Type B pancreatic cell (in vitro differentiated cells): Measurements from ENCODE around the gene KANSL2. TPM values are rescaled to one million over a fixed set of nuclear protein-coding genes. Genes with fewer than 3 reads are reported as not detected.
A peak's percentile ranks its signal among the peaks of the same experiment; 100 is the strongest.

Experiments
- DNase-seq: peaks from one replicate; pipeline ENCODE4 v3.0.0; 2021; ENCODE audit warnings: mixed read lengths; ENCODE audit not compliant: unreplicated experiment; ENCODE audit errors: extremely low spot score
- H3K27ac Mint-ChIP-seq: 2 replicates; pipeline ENCODE4 v1.8.0; 2021; ENCODE audit warnings: mild to moderate bottlenecking, mixed read lengths
- H3K27me3 Mint-ChIP-seq: 2 replicates; pipeline ENCODE4 v1.8.0; 2021; ENCODE audit warnings: mixed read lengths
- H3K36me3 Mint-ChIP-seq: 2 replicates; pipeline ENCODE4 v1.8.0; 2021; ENCODE audit warnings: mixed read lengths
- H3K4me1 Mint-ChIP-seq: one replicate; pipeline ENCODE4 v1.8.0; 2021; ENCODE audit warnings: mixed read lengths; ENCODE audit not compliant: unreplicated experiment
- H3K4me3 Mint-ChIP-seq: 2 replicates; pipeline ENCODE4 v1.8.0; 2021; ENCODE audit warnings: mild to moderate bottlenecking, mixed read lengths
- H3K9me3 Mint-ChIP-seq: 2 replicates; pipeline ENCODE4 v1.8.0; 2021; ENCODE audit warnings: mixed read lengths
- microRNA-seq: library from miRNA; unstranded; fragments of <30 nt; microRNA quantifications from one replicate; pipeline ENCODE4, GENCODE V29; 2020
- total RNA-seq: library from RNA; stranded (reverse); gene quantifications from 2 replicates; pipeline ENCODE4 v1.2.1, GENCODE V29; 2021; ENCODE audit warnings: low replicate concordance
- TF ChIP-seq, protein P1 (sequence below): fragments of 200-600 bp; sonication (generic); conservative IDR thresholded peaks from 2 replicates; pipeline ENCODE4 v1.5.0; 2021; ENCODE audit warnings: antibody characterized with exemption, mild to moderate bottlenecking

The KANSL2 gene
- total RNA-seq, 1 donor from 2014 or later = 47.0 TPM

GRCh38 chr12:48618541-48618940 is 63.5 kb downstream of the KANSL2 start:
- Mint-ChIP-seq H3K36me3 (no peaks in the 10 kb centered on the region), H3K4me1 (peaks cover 3% of the 10 kb centered on the region), H3K27ac (no peak overlapping the region), H3K27me3 (peaks cover 23% of the 10 kb centered on the region), H3K4me3 (no peak overlapping the region), H3K9me3 (no peaks in the 10 kb centered on the region)
- no peak for DNase-seq
- TF ChIP-seq, protein P1, sequence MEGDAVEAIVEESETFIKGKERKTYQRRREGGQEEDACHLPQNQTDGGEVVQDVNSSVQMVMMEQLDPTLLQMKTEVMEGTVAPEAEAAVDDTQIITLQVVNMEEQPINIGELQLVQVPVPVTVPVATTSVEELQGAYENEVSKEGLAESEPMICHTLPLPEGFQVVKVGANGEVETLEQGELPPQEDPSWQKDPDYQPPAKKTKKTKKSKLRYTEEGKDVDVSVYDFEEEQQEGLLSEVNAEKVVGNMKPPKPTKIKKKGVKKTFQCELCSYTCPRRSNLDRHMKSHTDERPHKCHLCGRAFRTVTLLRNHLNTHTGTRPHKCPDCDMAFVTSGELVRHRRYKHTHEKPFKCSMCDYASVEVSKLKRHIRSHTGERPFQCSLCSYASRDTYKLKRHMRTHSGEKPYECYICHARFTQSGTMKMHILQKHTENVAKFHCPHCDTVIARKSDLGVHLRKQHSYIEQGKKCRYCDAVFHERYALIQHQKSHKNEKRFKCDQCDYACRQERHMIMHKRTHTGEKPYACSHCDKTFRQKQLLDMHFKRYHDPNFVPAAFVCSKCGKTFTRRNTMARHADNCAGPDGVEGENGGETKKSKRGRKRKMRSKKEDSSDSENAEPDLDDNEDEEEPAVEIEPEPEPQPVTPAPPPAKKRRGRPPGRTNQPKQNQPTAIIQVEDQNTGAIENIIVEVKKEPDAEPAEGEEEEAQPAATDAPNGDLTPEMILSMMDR = peak; percentile 96

DNA sequence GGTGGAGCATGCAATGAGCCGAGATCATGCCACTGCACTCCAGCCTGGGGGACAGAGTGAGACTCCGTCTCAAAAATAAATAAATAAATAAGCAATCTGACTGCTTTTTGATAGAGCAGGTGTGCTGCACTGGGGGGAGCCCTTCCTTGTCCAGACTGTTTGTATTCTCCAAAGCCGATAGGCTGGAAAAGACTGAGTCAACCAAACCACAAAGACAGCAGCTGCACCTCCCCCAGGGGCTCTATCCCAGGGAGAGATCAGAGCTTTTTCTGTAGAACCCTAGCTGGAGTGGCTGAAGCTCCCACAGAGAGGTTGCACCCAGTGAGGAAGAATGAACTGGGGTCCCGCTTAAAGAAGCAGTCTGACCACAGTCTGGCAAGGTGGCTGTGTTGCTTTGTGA is 66.4 kb downstream of the KANSL2 start:
- no peak for DNase-seq
- H3K36me3 Mint-ChIP-seq = no peaks in the 10 kb centered on the region
- TF ChIP-seq, protein P1 = no peak
- H3K9me3 Mint-ChIP-seq = peaks cover 9% of the 10 kb centered on the region
- peaks cover 16% of the 10 kb centered on the region for H3K27me3 Mint-ChIP-seq
- no peak overlapping the region for H3K27ac Mint-ChIP-seq
- H3K4me3 Mint-ChIP-seq = no peak overlapping the region
- peaks cover 3% of the 10 kb centered on the region for H3K4me1 Mint-ChIP-seq

- Mint-ChIP-seq H3K9me3 (peaks cover 9% of the 10 kb centered on the region), H3K4me1 (no peaks in the 10 kb centered on the region), H3K27me3 (peaks cover 9% of the 10 kb centered on the region), H3K4me3 (no peak overlapping the region), H3K27ac (no peak overlapping the region), H3K36me3 (no peaks in the 10 kb centered on the region)
- no peak for DNase-seq
- TF ChIP-seq, protein P1 = no peak
Measured at GRCh38 chr12:48613321-48613720, 68.7 kb downstream of the KANSL2 start.

Small RNAs within 50 kb of the gene (microRNA-seq; reads per million reads assigned to microRNA genes)
- gene MIR1291 = 9.9 reads per million, percentile 32 among the genes with 10 or more reads in this experiment

Other genes with a start within 250 kb of the KANSL2 start
- gene ANP32D, start 209.7 kb downstream of the KANSL2 start, total RNA-seq = not detected in 2 replicates
- not detected in 2 replicates for gene C12orf54, start 199.7 kb downstream of the KANSL2 start, total RNA-seq
- gene OR8S1, start 156.6 kb downstream of the KANSL2 start, total RNA-seq = not detected in 2 replicates
- gene LALBA, start 112.2 kb downstream of the KANSL2 start, total RNA-seq = not detected in 2 replicates
- 39.2 and 46.9 TPM in 2 replicates for gene CCNT1, start 34.5 kb upstream of the KANSL2 start, total RNA-seq
- 40.5 and 54.4 TPM in 2 replicates for gene ADCY6, start 106.9 kb upstream of the KANSL2 start, total RNA-seq
- gene CACNB3, start 136.3 kb upstream of the KANSL2 start, total RNA-seq = 56.3 and 57.0 TPM in 2 replicates
- 95.3 and 104 TPM in 2 replicates for gene DDX23, start 169.9 kb upstream of the KANSL2 start, total RNA-seq
- 3.2 and 6.9 TPM in 2 replicates for gene RND1, start 183.6 kb upstream of the KANSL2 start, total RNA-seq
- gene FKBP11, start 243.3 kb upstream of the KANSL2 start, total RNA-seq = 44.6 and 56.3 TPM in 2 replicates